ENCODE data around the gene PALLD.

PALLD gene

DNA sequence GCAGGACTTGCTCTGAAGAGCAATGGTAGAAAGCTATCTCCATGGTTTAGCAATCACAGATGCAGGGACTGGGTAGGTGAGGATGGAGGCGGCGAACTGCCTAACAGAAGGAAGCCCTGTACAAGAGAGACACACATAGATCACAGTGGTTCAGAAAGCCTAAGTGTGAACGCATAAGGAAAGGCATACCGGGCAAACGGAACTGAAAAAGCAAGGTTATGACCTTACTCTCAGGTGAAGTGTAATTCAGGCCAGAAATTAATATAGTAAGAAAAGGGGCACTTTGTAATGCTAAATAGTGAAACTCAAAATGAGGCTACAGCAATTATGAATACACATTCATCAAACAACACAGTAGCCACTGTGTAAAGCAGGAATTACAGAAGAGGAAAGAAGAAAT lies 126.6 kb downstream of the PALLD start:
- no peak for DNase-seq (ENCODE audit: low spot score)

DNA sequence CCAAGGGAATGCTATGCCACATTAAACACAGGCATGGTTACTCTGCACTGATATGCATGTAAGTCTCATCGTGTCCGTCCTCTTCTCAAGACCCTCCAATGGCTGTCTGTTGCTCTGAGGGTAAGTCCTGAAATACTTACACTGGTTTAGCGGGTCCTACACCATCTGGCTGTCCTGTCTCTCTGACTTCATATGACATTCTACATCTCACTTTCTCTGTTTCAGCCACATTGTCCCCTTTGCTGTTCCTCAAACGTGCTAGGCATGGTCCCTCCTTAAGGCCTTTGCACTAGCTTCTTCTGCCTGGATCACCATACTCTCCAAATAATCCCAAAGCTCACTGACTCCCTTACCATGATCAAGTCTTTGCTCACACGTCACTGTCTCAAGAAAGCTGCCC lies 131.4 kb downstream of the PALLD start:
- no peak for DNase-seq (ENCODE audit: low spot score)

DNA sequence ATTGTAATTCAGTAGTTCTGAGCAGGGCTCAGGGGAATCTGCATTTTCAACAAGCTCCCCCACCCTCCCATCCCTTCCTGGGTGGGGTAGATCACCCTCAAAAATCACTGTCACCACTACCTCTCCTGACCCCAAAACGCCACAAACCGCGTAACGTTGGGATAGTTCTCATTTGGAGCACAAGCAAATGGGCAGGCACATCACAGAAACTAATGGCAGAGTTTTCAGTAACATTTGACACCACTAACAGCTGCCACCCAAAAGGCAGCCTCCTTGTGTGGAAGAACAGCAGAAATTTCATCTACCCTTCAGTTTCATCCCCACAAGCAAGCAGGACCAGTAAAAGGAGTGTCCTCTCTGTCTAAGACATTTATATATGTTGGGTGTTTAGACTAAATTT lies 132.7 kb downstream of the PALLD start:
- DNase-seq (ENCODE audit: low spot score): no peak

DNA sequence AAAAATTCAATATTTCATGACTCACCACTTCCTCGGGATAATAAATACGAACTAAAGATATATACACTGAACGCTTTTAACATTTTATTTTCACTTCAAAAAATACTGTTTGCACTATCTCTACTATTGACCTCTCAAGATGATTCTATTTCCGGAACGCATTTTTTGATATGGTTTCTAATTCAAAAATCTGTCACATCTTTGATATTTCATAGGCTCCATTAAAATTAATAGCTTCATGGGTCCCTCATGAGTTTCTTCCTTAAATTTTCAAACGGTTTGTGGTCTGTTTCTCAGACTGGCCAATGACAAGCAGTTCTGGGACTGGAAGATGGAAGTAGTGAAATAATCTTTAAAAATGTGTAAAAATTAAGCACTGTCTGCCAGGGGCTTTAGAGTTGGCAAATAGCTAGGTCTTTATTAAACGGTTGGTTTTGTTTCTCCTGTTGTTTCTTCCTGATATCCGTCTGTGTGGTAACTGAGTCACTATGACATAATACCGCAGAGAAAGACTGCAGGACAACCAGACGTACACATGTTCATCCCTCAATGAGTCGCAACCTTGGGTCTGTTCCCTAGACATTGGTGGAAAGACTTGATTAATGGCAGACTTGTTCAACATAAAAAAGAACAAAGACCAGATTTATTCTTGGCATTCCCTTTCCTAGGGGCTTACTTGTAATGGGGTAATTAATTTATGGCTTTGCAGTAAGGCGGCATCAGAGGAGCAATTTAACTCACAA lies 133.8 kb downstream of the PALLD start:
- DNase-seq (ENCODE audit: low spot score): no peak

DNA sequence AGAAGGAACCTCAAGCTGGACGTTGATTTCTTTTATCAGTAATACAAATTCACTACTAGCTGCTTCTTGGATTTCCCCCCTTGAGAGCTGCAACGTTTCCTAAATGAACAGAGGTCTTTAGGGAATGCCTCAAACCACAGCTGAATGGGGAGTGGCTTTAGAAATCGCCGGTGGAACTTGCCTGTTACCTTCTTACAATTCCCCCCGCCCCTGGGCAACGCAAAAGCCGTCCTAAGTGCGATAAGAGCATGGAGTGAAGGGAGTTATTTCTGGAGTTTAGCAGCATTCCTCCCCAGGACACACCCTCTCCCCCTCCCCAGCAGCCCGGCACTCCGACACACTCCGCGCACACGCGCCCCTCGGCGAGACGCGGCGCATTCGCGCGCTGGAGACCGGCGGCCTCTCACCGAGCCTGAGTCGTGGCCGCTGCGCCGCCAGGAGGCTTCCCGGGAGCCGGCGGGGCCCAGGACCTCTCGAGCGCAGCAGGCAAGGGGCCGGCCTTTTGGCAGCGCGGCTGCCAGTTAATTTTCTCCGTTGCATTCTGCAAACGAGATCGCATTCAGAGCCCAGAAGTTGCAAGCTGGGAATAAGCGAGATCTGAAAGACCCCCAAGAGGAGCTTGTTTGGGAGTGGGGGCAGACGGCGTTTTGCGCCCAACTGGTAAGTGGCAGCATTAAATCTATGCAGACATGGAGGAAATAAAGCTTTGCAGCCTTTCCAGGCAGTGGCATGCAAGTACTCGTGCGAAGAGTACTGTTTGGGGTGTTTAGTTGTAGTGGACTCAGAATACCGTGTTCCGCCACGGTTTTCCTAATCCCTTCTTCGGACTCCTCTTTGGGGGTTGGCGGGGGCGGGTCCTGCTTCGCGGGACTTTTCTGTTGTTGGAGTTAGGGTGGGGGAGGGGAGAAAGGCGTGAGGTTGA lies 134.7 kb downstream of the PALLD start:
- peak; percentile 72 for DNase-seq (ENCODE audit: low spot score)

DNA sequence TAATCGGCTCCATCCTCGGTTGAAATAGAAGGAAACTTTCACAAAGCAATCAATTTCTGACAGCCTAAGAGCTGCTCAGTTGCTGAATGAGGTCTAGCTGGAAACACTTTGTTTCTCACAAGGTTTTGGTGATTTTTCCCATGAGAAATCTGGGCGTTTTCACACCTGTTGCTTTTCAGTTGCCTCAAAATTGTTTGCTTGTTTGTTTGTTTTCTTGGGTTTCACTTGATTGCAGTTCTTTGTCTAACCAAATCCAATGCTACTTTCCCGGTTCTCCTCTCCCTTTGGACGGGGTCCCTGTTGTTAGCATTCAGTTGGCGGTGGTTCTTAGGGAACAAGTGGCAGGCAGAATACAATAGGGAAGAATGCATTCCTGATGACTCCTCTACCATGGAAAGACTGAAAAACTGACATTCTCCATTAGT lies 135.5 kb downstream of the PALLD start:
- no peak for DNase-seq (ENCODE audit: low spot score)

DNA sequence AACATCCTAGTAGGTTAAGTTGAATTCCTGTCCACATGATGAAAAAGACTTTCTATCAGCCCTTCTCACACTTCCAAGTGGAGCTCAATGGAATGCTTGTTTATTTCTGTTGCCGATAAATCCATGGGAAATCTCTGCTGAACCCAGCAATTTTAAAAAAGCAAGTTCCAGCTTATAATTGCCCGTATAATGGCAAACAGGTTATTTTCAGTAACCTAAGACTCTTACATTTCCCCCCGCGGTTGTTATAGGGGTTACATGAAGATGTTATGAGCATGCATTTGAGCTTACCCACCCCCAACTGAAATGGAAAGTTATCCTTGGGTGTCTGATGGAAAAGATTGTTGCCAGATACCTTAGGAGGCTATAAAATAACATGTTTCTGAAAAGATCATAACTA lies 136.2 kb downstream of the PALLD start:
- no peak for DNase-seq (ENCODE audit: low spot score)

DNA sequence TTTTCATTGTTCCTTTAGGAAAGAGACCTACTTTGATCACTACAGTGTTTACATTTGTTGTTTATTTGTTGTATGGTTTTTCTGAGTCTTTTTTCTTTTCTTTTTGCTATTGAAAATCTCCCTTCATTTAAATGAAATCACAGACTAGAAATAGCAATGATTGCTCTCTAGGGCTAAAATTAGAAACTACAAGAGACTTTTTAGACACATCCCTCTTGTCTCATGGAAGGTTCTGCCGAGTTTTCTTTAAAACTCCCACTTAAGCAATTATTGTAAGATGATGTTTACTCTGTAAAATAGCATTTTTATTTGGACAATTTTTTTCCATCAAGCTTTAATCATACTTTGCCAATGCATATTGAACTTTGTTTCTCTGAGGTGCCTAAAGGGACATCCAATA lies 136.6 kb downstream of the PALLD start:
- no peak for DNase-seq (ENCODE audit: low spot score)

DNA sequence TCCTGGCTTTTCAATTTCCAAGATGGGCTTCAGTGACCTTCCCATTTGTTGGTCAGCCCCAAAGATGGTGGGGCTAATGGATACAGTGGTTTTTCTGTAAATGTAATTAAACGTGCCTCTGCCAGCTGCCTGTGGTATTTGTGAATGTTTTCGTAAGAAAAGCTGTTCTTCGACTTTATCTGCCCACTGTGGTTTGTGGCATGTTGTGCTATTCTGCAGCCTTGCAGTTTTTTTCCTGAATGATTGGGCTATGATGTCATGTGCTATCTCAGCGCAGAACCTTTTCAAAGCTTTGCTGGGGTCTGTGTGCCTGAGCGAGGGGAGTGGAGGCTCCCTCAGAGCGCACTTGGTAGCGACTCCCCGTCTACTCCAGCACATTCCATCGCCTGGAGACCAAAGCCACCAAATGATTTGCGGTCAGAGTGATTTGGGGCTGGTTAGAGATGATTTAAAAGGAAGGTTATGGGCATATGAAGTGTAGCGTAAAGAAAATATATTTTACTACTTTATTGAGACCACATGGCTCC lies 137.5 kb downstream of the PALLD start:
- DNase-seq (ENCODE audit: low spot score): no peak

DNA sequence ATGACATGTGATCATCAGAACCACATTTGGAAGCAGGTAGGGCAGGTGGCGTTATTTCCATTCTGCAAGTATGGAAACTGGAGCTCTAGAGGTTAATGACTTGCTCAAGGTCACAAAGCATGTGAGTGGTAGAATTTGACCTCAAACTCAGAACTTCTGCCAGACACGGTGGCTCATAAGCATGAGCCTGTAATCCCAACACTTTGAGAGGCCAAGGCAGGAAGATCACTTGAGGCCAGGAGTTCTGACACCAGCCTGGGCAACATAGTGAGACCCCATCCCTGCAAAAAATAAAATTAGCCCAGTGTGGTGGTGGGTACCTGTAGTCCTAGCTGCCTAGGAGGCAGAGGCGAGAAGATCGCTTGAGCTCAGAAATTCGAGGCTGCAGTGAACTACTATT lies 139.2 kb downstream of the PALLD start:
- no peak for DNase-seq (ENCODE audit: low spot score)

DNA sequence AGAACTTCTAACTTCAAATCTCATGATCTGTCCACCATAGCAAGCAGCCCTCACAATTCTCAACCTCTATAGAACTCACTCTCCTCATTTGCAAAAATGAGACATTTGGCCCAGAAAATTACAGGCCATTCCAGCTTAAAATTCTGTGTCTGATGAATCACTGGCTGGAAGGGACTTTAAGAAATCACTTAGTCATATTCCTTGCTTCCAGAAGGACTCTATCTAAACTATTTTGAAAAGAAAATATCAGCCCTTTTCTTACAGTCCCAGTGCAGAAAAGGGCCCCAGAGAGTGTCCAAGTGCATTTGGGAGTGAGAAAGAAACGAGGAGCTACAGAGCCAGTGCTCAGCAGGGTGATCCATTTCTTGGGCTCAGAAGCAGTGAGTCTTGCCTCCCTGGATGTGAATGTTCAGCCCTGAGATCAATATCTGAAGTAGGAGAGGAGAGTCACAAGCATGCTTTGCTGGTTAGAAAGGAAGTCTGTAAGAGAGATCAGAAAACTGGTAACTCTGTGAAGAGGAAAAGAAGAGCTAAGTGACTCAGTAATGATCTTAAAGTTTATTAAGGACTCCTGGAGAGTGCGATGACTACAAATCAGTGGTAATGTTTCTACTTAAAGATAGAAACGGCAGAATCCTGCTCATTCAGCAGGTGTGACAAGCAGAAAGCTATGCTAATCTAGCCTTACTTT lies 139.8 kb downstream of the PALLD start:
- no peak for DNase-seq (ENCODE audit: low spot score)

DNA sequence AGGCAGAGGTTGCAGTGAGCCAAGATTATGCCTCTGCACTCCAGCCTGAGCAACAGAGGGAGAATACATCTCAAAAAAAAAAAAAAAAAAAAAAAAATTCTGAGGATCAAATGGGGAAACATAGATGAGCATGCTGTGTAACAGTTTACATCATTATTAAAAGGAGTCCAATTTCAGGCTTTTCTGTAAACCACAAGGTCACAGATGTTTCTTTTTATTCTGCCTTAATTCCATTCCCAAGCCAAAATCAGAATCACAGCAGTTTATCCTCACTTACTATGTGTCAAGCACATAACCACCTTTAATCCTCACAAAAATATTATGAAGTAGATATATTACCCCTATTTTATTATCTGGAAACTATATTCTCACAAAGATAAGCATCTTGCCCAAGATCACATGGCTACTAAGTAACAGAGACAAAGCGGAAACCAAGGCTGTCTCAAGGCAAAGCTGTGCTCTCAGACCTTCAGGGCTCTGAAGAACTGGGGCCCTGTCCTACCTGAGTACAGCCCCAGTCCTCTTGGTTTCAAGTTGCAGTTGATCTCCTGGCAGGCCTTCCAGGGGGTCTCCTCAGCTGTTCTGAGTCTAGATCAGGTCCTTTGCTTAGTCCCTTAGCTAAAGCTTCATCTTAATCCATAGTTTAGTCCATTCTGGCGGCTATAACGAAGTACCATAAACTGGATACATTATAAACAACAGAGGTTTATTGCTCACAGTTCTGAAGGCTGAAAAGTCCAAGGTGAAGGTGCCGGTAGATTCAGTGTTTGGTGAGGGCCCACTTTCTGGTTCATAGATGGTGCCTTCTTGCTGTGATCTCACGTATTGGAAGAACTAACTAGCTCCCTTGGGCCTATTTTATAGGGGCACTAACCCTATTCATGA lies 141.3 kb downstream of the PALLD start:
- DNase-seq (ENCODE audit: low spot score): no peak

DNA sequence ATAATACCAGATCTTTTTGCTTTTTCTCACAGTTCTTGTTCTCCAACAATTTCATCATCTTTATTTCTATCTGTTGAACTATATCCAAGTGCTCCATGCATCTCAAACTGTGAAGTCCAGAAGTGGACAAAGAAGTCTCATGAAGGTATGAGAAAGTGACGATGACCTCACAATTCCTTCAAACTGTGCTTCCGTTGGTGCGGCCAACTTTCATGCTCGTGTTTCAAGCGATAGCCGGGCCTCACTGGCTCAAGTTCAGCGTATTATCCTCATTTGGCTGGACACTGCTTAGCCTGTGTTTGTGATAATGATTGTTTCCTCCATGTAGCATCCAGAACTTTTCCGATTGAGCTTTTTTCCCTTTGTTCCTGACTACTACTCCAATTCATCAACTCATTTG lies 143.1 kb downstream of the PALLD start:
- DNase-seq (ENCODE audit: low spot score): no peak

DNA sequence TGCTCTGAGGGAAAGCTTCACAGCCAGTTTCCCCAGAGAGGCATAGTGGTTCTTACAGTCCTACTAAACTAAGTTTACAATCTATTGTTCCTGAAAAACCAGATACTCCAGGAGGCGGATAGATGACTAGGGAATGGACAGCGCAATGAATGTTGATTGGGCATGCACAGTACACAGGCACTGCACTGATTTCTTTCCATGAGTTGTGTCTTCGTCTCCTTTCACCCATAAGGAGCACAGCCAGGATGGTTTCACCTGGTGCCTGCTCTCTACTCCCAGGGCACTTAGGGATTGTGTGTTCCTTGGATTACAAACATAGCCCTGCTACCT lies 144.9 kb downstream of the PALLD start:
- DNase-seq (ENCODE audit: low spot score): no peak

DNA sequence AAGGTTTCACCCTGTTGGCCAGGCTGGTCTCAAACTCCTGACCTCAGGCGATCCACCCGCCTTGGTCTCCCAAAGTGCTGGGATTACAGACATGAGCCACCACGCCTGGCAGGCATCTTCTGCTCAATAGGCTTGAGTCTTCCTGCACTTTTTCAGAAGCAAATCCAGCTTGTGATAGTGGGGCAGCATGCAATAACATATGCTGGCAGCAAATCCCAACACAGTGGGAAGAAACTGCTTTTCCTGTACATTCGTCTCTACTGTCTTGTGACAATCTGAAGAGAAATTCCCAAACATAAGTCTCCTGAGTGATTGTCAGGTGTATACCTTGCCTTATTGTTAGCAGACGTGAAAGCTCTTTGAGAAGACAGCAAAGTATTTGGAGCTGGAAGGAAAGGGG lies 145.7 kb downstream of the PALLD start:
- DNase-seq (ENCODE audit: low spot score): no peak

DNA sequence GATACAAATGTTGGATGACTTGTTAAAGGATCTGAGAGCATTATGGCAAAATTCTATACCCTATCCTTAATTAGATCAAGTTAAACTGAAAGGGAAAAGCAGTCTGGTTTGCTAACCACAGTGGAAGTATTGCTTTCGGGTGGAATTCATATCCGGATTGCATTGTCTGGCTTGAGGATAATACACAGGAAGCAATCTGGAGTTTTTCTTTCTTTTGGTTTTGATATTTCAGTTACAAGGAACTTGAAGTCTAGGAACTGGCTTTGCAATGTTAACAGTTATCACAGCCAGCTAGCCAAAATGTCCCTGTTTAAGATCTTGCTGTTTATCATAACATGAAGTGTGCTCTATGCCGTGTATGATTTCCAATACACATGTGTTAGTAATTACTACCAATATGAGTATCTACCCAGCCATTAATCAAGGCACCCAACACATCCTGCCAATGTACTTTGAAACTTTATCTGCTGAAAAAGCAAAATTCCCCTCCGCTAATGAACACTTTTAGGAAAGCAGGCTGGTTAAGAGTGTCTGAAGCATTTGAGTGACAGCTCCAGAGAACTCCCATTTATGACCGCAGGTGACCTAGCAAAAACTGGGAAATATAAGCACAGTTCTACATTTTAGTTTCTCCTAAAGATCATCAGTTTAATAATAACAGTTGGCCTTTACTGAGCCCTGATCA lies 146.4 kb downstream of the PALLD start:
- DNase-seq (ENCODE audit: low spot score): no peak

DNA sequence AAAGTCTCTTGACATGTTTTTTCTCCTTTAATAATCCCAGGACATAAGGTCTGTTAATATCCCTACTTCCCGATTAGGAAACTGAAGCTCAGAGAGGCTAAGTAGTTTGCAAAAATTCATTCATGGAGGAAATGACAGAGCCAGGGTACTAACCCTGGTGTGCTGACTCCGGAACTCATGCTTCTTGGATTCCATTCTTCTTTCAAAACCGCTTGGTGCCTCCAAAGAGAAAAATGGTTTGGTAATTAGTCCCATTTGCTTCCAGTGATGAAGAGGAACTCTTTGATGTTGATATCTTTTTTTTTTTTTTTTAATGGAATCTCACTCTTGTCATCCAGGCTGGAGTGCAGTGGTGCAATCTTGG lies 146.9 kb downstream of the PALLD start:
- no peak for DNase-seq (ENCODE audit: low spot score)

DNA sequence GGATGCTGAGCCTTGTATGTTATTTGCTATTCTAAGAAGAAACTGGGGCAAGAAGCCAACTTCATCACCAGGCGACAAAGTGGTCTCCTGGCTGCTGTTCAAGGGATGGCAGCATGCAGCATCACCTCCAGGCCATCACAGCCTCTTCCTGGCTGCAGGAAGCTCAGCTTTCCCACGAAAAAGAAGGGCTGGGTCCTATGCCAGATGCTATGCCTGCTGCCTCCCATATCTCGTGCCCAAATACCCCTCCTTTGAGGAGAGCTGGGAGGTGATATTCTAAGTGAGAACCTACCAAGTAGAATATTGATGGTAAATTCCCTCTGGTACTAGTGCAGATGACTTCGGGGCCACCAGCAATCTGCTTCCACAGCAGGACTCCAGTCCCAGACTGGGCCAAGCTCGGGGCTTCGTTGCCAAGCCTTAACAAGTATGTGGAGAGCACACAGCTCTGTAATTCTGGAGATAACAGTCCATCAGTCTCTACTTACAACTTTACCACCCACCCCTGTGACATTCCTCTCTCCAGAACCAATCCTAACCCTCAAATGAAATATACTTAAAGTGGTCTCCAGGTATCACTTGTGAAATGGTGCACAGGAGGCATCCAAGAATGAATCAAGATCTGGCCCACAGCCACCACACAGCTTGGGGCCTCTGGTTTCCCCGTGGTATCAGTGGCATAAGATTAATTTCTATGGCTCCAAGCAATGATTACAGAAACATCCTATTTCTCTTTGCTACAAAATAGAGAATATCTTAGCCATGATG lies 149.3 kb downstream of the PALLD start:
- no peak for DNase-seq (ENCODE audit: low spot score)

DNA sequence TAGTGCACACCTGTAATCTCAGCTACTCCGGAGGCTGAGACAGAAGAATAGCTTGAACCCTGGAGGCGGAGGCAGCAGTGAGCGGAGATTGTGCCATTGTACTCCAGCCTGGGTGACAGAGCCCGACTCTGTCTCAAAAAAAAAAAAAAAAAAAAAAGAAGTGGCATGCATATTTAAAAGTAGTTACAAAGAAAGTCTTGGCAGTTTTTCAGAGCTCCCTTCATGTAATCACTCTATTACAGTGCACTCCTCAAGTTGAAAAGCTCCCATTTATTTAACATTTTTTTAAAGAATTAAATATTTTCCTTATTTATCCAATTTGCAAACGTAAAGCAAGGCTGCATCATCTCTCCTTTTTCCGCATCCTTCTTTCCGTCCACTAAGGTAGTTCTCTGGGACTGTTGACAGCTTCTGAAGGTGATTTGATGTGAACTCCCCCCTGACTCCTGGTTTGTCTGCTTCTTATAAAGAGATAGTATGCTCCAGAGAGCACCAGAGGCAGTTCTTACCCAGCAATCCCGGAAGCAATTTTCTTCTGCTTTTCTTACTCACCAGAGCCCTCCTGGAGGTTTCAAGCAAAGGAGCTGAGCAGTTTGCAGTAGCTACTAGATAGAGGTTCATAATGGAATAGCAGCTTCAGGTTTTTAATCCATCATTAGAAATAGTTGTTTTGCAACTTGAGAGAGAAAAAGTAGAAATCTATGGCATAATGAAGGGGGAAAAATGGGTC lies 151.0 kb downstream of the PALLD start:
- DNase-seq (ENCODE audit: low spot score): no peak

DNA sequence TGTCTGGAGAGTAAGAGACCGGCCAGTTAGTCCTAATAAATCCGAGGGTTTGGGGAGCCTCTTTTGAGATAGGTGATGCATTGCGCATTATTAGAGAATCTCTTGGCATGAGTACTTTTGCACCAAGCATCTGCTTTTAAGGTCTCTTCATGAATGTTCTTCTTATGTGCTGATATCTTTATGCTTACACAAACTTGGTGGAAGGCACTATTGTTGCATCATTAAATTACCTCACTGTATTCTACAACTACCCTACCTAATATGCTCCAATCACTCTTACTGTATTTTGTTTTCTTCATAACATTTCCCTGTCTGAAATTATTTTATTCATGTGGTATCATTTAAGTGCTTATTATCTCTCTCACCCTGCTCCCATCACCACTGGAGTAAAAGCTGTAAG lies 151.6 kb downstream of the PALLD start:
- DNase-seq (ENCODE audit: low spot score): no peak

Data from HuH-7 (cell line).